C4-2B (cell line): Measurements from ENCODE around the gene CCDC110.

ENCODE experiments used
- CTCF ChIP-seq: fragments of 450-650 bp; conservative IDR thresholded peaks from 2 replicates; pipeline ENCODE4 v1.5.1; 2017; ENCODE audit warnings: mild to moderate bottlenecking
- ZFX ChIP-seq: fragments of 450-650 bp; IDR thresholded peaks from 2 replicates; pipeline ENCODE4 v1.6.1; 2017

GRCh38 chr4:185404031-185404430 is 67.5 kb downstream of the CCDC110 start:
- TF ChIP-seq CTCF (no peak), ZFX (no peak)
